H7 (cell line): Measurements from ENCODE around the gene DNAH11. TPM values are rescaled to one million over a fixed set of nuclear protein-coding genes. Genes with fewer than 3 reads are reported as not detected.

ENCODE experiments used
- DNase-seq: peaks from one replicate; pipeline ENCODE4 v3.0.0; 2012
- H3K27me3 ChIP-seq: 2 replicates; pipeline ENCODE4 v1.6.0; 2011; ENCODE audit warnings: mild to moderate bottlenecking, low read length; ENCODE audit not compliant: control insufficient read depth, insufficient read depth
- H3K36me3 ChIP-seq: replicated peaks from 2 replicates; pipeline ENCODE4 v1.5.1; 2011; ENCODE audit warnings: low read length; ENCODE audit not compliant: control insufficient read depth, insufficient read depth
- H3K4me3 ChIP-seq: 2 replicates; pipeline ENCODE4 v1.5.1; 2011; ENCODE audit warnings: low read depth, mild to moderate bottlenecking, control low read depth, low read length, moderate library complexity; ENCODE audit not compliant: insufficient read depth
- total RNA-seq: library from RNA; depleted of rRNA; stranded (reverse); fragments of >200 nt; shearing (Covaris generic); gene quantifications from 2 replicates; pipeline ENCODE4 v1.2.3, GENCODE V29; 2014

Gene DNAH11
- total RNA-seq, 1 experiment from 2014 or later = 1.6 TPM

- no peaks in the 10 kb centered on the region for H3K36me3 ChIP-seq
- DNase-seq = no peak
- H3K4me3 ChIP-seq = no peak overlapping the region
- peaks cover 12% of the 10 kb centered on the region for H3K27me3 ChIP-seq
These were observed 3.8 kb upstream of the DNAH11 start for GRCh38 chr7:21538936-21539495.

DNA sequence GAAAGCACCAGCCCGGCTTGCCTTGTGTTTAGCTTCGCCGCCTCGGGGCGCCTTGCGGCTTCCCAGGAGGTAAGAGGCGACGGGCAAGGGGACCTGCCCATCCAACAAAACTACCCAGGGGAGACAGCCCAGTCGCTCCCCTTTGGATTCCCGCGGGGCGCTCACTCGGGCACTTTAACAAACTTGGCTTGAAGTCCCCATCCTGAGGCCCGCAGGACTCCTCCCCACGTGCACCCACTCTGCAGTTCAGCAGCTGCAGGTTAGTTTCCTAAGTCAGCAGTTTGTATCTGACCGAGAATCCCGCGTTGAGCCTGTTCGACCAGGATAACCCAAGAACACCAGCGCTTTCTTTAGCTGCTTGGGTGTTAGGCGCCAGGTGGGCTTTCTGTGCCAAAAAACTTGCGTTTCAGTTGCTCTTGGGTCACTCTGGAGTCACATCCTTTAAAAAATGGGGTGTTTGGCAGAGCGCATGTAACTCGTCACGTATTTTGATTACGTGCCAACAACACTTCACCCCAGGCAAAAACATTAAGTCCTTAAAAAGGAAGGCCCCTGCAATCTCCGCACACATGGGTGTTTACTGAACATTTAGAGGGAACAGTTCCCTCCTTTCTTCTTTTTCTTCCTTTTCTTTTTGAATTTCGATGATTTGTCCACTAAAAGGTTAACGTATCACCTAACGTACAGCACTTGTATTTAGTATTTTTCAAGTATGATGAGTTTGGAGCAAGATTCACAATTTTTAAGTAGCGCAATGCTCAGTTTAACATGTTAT, 876 bp downstream of the DNAH11 start:
- no peaks in the 10 kb centered on the region for H3K36me3 ChIP-seq
- DNase-seq = no peak
- H3K27me3 ChIP-seq = peaks cover 22% of the 10 kb centered on the region
- peak overlapping the region; percentile 63 for H3K4me3 ChIP-seq

- no peak for DNase-seq
- Histone ChIP-seq H3K27me3 (peaks cover 22% of the 10 kb centered on the region), H3K36me3 (no peaks in the 10 kb centered on the region), H3K4me3 (no peak overlapping the region)
These were observed 1.4 kb downstream of the DNAH11 start for GRCh38 chr7:21544303-21544656.

DNA sequence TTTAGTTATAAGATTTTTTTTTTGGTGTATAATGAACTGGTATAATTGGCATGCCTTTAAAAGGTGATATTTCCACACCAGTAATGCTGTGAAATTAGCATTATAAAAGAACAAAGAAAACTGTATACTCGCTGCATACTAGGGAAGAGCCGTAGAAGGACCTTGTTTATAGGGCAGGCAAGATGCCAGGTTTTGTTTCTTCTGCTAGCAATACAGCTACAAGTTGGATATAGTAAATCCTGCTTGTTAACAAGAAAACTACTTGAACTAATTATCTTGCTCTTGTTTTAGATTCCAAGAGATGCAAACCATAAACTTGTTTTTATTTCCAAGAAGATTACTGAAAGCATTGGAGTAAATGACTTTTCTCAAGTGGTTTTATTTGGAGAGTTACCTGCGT, 1.9 kb downstream of the DNAH11 start:
- peaks cover 22% of the 10 kb centered on the region for H3K27me3 ChIP-seq
- no peak for DNase-seq
- no peak overlapping the region for H3K4me3 ChIP-seq
- H3K36me3 ChIP-seq = no peaks in the 10 kb centered on the region

DNA sequence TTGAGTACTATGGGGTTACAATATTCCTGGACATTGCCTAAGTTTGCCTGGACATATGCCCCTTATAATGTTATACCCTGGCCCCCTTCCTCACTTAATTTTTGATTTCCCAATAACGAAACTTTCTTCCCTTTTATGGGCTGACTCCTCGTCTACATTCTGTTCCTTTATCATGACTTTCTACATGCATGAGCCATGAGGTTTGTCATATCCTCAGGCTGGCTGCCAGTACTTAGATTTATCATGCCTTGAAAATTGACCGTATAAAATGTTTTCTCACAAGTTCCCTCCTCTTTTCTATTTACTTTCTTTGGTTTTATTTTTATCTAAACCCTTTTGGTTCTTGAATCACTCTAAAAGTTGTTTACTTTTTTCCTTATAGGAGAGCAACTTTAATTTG, 4.7 kb downstream of the DNAH11 start:
- DNase-seq = no peak
- H3K4me3 ChIP-seq = no peak overlapping the region
- peaks cover 20% of the 10 kb centered on the region for H3K27me3 ChIP-seq

GRCh38 chr7:21548491-21548890, 5.7 kb downstream of the DNAH11 start:
- Histone ChIP-seq H3K36me3 (no peaks in the 10 kb centered on the region), H3K27me3 (peaks cover 15% of the 10 kb centered on the region), H3K4me3 (no peak overlapping the region)
- no peak for DNase-seq

More for the DNA sequence above, 4.7 kb downstream of the DNAH11 start:
- H3K36me3 ChIP-seq = no peaks in the 10 kb centered on the region

GRCh38 chr7:21550076-21550475, 7.2 kb downstream of the DNAH11 start:
- peaks cover 3% of the 10 kb centered on the region; the same call in 1 of the 2 replicates for H3K27me3 ChIP-seq
- DNase-seq = no peak
- no peak overlapping the region for H3K4me3 ChIP-seq
- no peaks in the 10 kb centered on the region for H3K36me3 ChIP-seq

GRCh38 chr7:21550821-21551531, 8.1 kb downstream of the DNAH11 start:
- H3K27me3 ChIP-seq = no peaks in the 10 kb centered on the region
- no peak overlapping the region for H3K4me3 ChIP-seq
- peak; percentile 30 for DNase-seq
- H3K36me3 ChIP-seq = no peaks in the 10 kb centered on the region

DNA sequence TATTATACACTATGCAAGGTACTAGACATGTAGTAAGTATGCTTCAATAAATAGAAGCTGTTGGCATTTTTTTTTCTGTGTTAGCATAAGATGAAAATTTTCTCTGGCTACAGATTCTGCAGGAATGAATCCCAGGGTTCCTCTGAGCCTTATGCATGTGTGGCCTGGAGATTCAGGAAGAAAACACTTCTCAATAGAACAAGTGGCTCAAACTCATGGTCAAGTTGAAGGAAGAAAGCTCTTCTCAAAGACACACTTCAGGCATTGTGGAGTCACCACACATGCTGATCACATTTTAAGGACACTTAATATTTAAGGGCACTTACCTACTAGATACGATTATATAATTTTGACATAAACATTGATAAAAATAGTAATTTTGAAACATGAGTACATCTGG, 19.5 kb downstream of the DNAH11 start:
- Histone ChIP-seq H3K4me3 (no peak overlapping the region), H3K27me3 (no peaks in the 10 kb centered on the region), H3K36me3 (no peaks in the 10 kb centered on the region)
- DNase-seq = no peak

- H3K4me3 ChIP-seq = no peak overlapping the region
- no peaks in the 10 kb centered on the region for H3K36me3 ChIP-seq
- no peaks in the 10 kb centered on the region; the same call in 1 of the 2 replicates for H3K27me3 ChIP-seq
- no peak for DNase-seq
These were observed 22.8 kb downstream of the DNAH11 start for GRCh38 chr7:21565614-21566013.

DNA sequence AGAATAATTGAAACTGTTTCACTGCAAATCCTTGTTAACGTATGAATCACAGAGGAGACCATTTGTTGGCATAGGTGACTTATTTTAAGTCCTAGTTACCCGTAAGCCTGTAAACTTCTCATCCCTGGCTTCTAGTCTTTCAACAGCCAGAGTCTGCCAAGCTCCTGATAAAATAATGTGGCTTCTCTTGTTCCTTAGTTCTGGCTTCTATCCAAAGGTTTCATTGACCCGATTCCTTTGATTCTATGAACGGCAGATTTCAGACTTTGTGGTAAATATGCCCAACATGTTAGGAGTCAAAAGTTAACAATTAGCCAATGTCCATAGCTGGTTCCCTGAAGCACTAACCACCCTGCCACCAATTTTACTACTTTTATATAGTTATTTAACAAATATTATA, 23.3 kb downstream of the DNAH11 start:
- Histone ChIP-seq H3K27me3 (no peaks in the 10 kb centered on the region; the same call in 1 of the 2 replicates), H3K4me3 (no peak overlapping the region), H3K36me3 (no peaks in the 10 kb centered on the region)
- no peak for DNase-seq

- no peaks in the 10 kb centered on the region; the same call in 1 of the 2 replicates for H3K27me3 ChIP-seq
- DNase-seq = peak; percentile 8
- no peak overlapping the region for H3K4me3 ChIP-seq
These were observed 25.9 kb downstream of the DNAH11 start for GRCh38 chr7:21568762-21569161.

GRCh38 chr7:21572331-21573313, 29.8 kb downstream of the DNAH11 start:
- Histone ChIP-seq H3K4me3 (no peak overlapping the region), H3K27me3 (no peaks in the 10 kb centered on the region; the same call in 1 of the 2 replicates), H3K36me3 (no peaks in the 10 kb centered on the region)
- no peak for DNase-seq

More at GRCh38 chr7:21568762-21569161, 25.9 kb downstream of the DNAH11 start:
- H3K36me3 ChIP-seq = no peaks in the 10 kb centered on the region
